Liver (tissue), 9 donors: ENCODE results near the gene ARHGEF4. TPM values are rescaled to one million over a fixed set of nuclear protein-coding genes. Genes with fewer than 3 reads are reported as not detected.

ENCODE experiments used
- DNase-seq: peaks from one replicate; pipeline ENCODE4 v3.0.0-alpha.2; 2017; ENCODE audit warnings: low spot score
- H3K27ac ChIP-seq, 2 donors: one replicate each; pipeline ENCODE4 v1.7.0; 2013; ENCODE audit warnings: inconsistent platforms in 2 of 2, low read length in 2 of 2, control low read depth in 1 of 2, low read depth in 1 of 2, mild to moderate bottlenecking in 1 of 2
- H3K27me3 ChIP-seq, 4 donors: one replicate each; pipeline versions ENCODE4 v1.6.1 to v1.7.0; 2013; ENCODE audit warnings: low read length in 3 of 4, inconsistent platforms in 1 of 4, mild to moderate bottlenecking in 1 of 4, moderate library complexity in 1 of 4; ENCODE audit not compliant: control insufficient read depth in 4 of 4, insufficient read depth in 4 of 4
- H3K36me3 ChIP-seq, 4 donors: one replicate each; pipeline versions ENCODE4 v1.6.1 to v1.7.0; 2013; ENCODE audit warnings: low read length in 3 of 4, mild to moderate bottlenecking in 3 of 4, low read depth in 1 of 4, moderate library complexity in 1 of 4; ENCODE audit not compliant: control insufficient read depth in 4 of 4, insufficient read depth in 3 of 4
- H3K4me1 ChIP-seq, 4 donors: one replicate each; pipeline versions ENCODE4 v1.6.1 to v1.7.0; 2013; ENCODE audit warnings: low read length in 3 of 4, mild to moderate bottlenecking in 3 of 4, moderate library complexity in 1 of 4; ENCODE audit not compliant: control insufficient read depth in 4 of 4, insufficient read depth in 4 of 4
- H3K4me3 ChIP-seq, 3 donors: one replicate each; pipeline versions ENCODE4 v1.6.1 to v1.7.0; 2013; ENCODE audit warnings: low read length in 3 of 3, control low read depth in 1 of 3, low read depth in 1 of 3, mild to moderate bottlenecking in 1 of 3
- H3K9ac ChIP-seq, 2 donors: one replicate each; pipeline ENCODE4 v1.7.0; 2013; ENCODE audit warnings: low read length in 2 of 2, mild to moderate bottlenecking in 2 of 2, moderate library complexity in 2 of 2, control low read depth in 1 of 2, low read depth in 1 of 2
- H3K9me3 ChIP-seq, 4 donors: one replicate each; pipeline versions ENCODE4 v1.6.1 to v1.7.0; 2013; ENCODE audit warnings: low read length in 3 of 4; ENCODE audit not compliant: control insufficient read depth in 4 of 4
- ATF3 ChIP-seq: IDR thresholded peaks from 2 replicates; pipeline ENCODE4 v1.6.1; 2016; ENCODE audit warnings: antibody characterized with exemption
- CTCF ChIP-seq: fragments of 150-350 bp; IDR thresholded peaks from 2 replicates; pipeline ENCODE4 v1.5.1; 2017; ENCODE audit warnings: improper control_type of control experiment, low read depth, low read length; ENCODE audit not compliant: missing input control
- EGR1 ChIP-seq, 2 donors: IDR thresholded peaks; 2 replicates each; pipeline ENCODE4 v1.6.1; 2016 to 2018; ENCODE audit warnings: antibody characterized with exemption in 2 of 2, low read depth in 2 of 2
- FOXA1 ChIP-seq: IDR thresholded peaks from 2 replicates; pipeline ENCODE4 v1.6.1; 2016; ENCODE audit warnings: antibody characterized with exemption
- FOXA2 ChIP-seq: IDR thresholded peaks from 2 replicates; pipeline ENCODE4 v1.6.1; 2016; ENCODE audit warnings: antibody characterized with exemption
- GABPA ChIP-seq, 2 donors: IDR thresholded peaks in 1 of 2; conservative IDR thresholded peaks in 1 of 2; 2 replicates each; pipeline ENCODE4 v1.6.1; 2016; ENCODE audit warnings: antibody characterized with exemption in 2 of 2, mild to moderate bottlenecking in 1 of 2, moderate library complexity in 1 of 2
- HNF4A ChIP-seq, 2 donors: conservative IDR thresholded peaks; 2 replicates each; pipeline ENCODE4 v1.6.1; 2016; ENCODE audit warnings: antibody characterized with exemption in 2 of 2, mild to moderate bottlenecking in 2 of 2
- HNF4G ChIP-seq: IDR thresholded peaks from 2 replicates; pipeline ENCODE4 v1.6.1; 2016; ENCODE audit warnings: antibody characterized with exemption
- MAX ChIP-seq: IDR thresholded peaks from 2 replicates; pipeline ENCODE4 v1.6.1; 2016; ENCODE audit warnings: antibody characterized with exemption
- NR2F2 ChIP-seq: IDR thresholded peaks from 2 replicates; pipeline ENCODE4 v1.6.1; 2016; ENCODE audit warnings: antibody characterized with exemption
- RAD21 ChIP-seq, 2 donors: IDR thresholded peaks; 2 replicates each; pipeline ENCODE4 v1.6.1; 2016; ENCODE audit warnings: antibody characterized with exemption in 2 of 2, mild to moderate bottlenecking in 2 of 2
- RXRA ChIP-seq, 2 donors: IDR thresholded peaks; 2 replicates each; pipeline ENCODE4 v1.6.1; 2017 to 2018; ENCODE audit warnings: antibody characterized with exemption in 2 of 2, mild to moderate bottlenecking in 1 of 2
- SP1 ChIP-seq: IDR thresholded peaks from 2 replicates; pipeline ENCODE4 v1.6.1; 2018; ENCODE audit warnings: antibody characterized with exemption, mild to moderate bottlenecking
- TAF1 ChIP-seq: conservative IDR thresholded peaks from 2 replicates; pipeline ENCODE4 v1.6.1; 2016; ENCODE audit warnings: antibody characterized with exemption, mild to moderate bottlenecking
- YY1 ChIP-seq: IDR thresholded peaks from 2 replicates; pipeline ENCODE4 v1.6.1; 2016; ENCODE audit warnings: antibody characterized with exemption, mild to moderate bottlenecking
- ZBTB33 ChIP-seq: IDR thresholded peaks from 2 replicates; pipeline ENCODE4 v1.6.1; 2016; ENCODE audit warnings: antibody characterized with exemption
- WGBS: extraction: QIAGEN DNeasy Blood & Tissue Kit; methylation state at CpG from one replicate; pipeline ENCODE4 v1.1.7; 2013; 5-methylcytosine and 5-hydroxymethylcytosine counted together
- polyA plus RNA-seq, 2 donors: library from polyadenylated mRNA; stranded (reverse) in 1 of 2; unstranded in 1 of 2; fragments of 200-250 nt in 1 of 2; fragments of >200 nt in 1 of 2; fragmentation: Nextera tagmentation in 1 of 2; extraction: Ambion mirVana in 1 of 2; gene quantifications; one replicate each; pipeline versions ENCODE4 v1.2.1 to v1.2.3, GENCODE V29; 2013 to 2015
- total RNA-seq, 2 donors: library from RNA; depleted of rRNA; stranded (reverse); fragments of >200 nt; gene quantifications; one replicate each; pipeline ENCODE4 v1.2.3, GENCODE V29; 2014
- donor health status: healthy.
- donor health status: healthy.
- donor health status: healthy.
- donor health status: healthy.
- donor health status: healthy.

The ARHGEF4 gene
- total and polyA plus RNA-seq, 4 donors, result 0.08 TPM; not detected in 2

GRCh38 chr2:130883496-130883895 is 46.8 kb downstream of the ARHGEF4 start (continued):
- no peak for TF ChIP-seq ZBTB33
- no peak for TF ChIP-seq ATF3
- no peak for TF ChIP-seq CTCF
- no peak for TF ChIP-seq EGR1 (IDR thresholded peaks at IDR 0.05; ENCODE audit: low read depth in 2 of 2)
- no peak for TF ChIP-seq SP1
- TF ChIP-seq NR2F2, result no peak
- no peak for TF ChIP-seq FOXA2
- TF ChIP-seq FOXA1, result no peak

- Histone ChIP-seq H3K4me1 (peaks cover 0 to 2% (median 0%) of the 10 kb centered on the region in 4 donors), H3K9ac (no peak overlapping the region), H3K27ac (no peak overlapping the region), H3K4me3 (no peak overlapping the region), H3K9me3 (no peaks in the 10 kb centered on the region), H3K27me3 (no peaks in the 10 kb centered on the region), H3K36me3 (no peaks in the 10 kb centered on the region)
- TF ChIP-seq SP1 (no peak), HNF4G (no peak), YY1 (no peak), RXRA (IDR thresholded peaks at IDR 0.05) (no peak), RAD21 (IDR thresholded peaks at IDR 0.05) (no peak), TAF1 (no peak), ATF3 (no peak), FOXA1 (no peak), MAX (no peak), EGR1 (IDR thresholded peaks at IDR 0.05; ENCODE audit: low read depth in 2 of 2) (no peak), ZBTB33 (no peak), GABPA (IDR thresholded peaks at IDR 0.05 in 1 of 2, conservative IDR thresholded peaks at IDR 0.05 in 1 of 2) (no peak)
- DNase-seq, result no peak
- 85% methylated on average over 4 of the region's 4 CpGs for WGBS
Measured at GRCh38 chr2:130884013-130884412, 47.3 kb downstream of the ARHGEF4 start.

- no peak overlapping the region for H3K4me3 ChIP-seq
- H3K9me3 ChIP-seq, result no peaks in the 10 kb centered on the region
- H3K27me3 ChIP-seq, result no peaks in the 10 kb centered on the region
- WGBS, result 73% methylated on average over 7 of the region's 7 CpGs
- DNase-seq, result no peak
- TF ChIP-seq FOXA2, result no peak
- no peak for TF ChIP-seq TAF1
- no peak for TF ChIP-seq YY1
- no peak for TF ChIP-seq CTCF
- TF ChIP-seq FOXA1, result no peak
- no peak for TF ChIP-seq RXRA (IDR thresholded peaks at IDR 0.05)
- no peak for TF ChIP-seq ATF3
- no peak for TF ChIP-seq SP1
- no peak for TF ChIP-seq HNF4A (conservative IDR thresholded peaks at IDR 0.05)
- TF ChIP-seq RAD21 (IDR thresholded peaks at IDR 0.05), result no peak
- no peak for TF ChIP-seq GABPA (IDR thresholded peaks at IDR 0.05 in 1 of 2, conservative IDR thresholded peaks at IDR 0.05 in 1 of 2)
- no peak overlapping the region for H3K9ac ChIP-seq
- no peaks in the 10 kb centered on the region for H3K36me3 ChIP-seq
- H3K4me1 ChIP-seq, result peaks cover 0 to 2% (median 0%) of the 10 kb centered on the region in 4 donors
- no peak overlapping the region for H3K27ac ChIP-seq
Measured at GRCh38 chr2:130884503-130884902, 47.8 kb downstream of the ARHGEF4 start.
